Epithelial cell of esophagus (primary cell): Measurements from ENCODE around the gene ITGA2.

Experiments
- DNase-seq: peaks from one replicate; pipeline ENCODE4 v3.0.0; 2010; ENCODE audit warnings: low read depth
- H3K4me3 ChIP-seq: 2 replicates; pipeline ENCODE4 v1.5.1; 2011; ENCODE audit warnings: mild to moderate bottlenecking, low read length, control low read depth
- TF ChIP-seq, protein P1 (sequence below): IDR thresholded peaks from 2 replicates; pipeline ENCODE4 v1.5.1; 2011; ENCODE audit warnings: low read depth, mild to moderate bottlenecking, low read length, control low read depth, inconsistent platforms; ENCODE audit not compliant: insufficient read depth; ENCODE audit errors: missing control alignments

Gene ITGA2

GRCh38 chr5:53013857-53014256 lies 24.7 kb downstream of the ITGA2 start:
- DNase-seq: no peak
- no peak overlapping the region for H3K4me3 ChIP-seq
- TF ChIP-seq, protein P1, sequence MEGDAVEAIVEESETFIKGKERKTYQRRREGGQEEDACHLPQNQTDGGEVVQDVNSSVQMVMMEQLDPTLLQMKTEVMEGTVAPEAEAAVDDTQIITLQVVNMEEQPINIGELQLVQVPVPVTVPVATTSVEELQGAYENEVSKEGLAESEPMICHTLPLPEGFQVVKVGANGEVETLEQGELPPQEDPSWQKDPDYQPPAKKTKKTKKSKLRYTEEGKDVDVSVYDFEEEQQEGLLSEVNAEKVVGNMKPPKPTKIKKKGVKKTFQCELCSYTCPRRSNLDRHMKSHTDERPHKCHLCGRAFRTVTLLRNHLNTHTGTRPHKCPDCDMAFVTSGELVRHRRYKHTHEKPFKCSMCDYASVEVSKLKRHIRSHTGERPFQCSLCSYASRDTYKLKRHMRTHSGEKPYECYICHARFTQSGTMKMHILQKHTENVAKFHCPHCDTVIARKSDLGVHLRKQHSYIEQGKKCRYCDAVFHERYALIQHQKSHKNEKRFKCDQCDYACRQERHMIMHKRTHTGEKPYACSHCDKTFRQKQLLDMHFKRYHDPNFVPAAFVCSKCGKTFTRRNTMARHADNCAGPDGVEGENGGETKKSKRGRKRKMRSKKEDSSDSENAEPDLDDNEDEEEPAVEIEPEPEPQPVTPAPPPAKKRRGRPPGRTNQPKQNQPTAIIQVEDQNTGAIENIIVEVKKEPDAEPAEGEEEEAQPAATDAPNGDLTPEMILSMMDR: no peak

GRCh38 chr5:53017383-53017782 lies 28.2 kb downstream of the ITGA2 start:
- TF ChIP-seq, protein P1: no peak
- no peak overlapping the region for H3K4me3 ChIP-seq
- no peak for DNase-seq

GRCh38 chr5:53017794-53018391 lies 28.7 kb downstream of the ITGA2 start:
- TF ChIP-seq, protein P1: no peak
- DNase-seq: no peak

DNA sequence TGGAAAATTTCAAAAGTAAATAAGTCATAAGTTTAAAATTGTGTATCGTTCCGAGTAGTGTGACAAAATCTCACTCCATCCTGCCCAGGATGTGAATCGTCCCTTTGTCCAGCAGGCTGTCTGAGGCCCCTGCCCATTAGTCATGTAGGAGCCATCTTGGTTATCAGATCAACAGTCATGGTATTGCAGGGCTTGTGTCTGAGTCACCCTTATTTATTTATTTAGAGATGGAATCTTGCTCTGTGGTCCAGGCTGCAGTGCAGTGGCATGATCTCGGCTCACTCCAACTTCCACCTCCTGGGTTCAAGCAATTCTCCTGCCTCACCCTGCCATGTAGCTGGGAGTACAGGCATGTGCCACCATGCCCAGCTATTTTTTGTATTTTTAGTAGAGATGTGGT lies 30.2 kb downstream of the ITGA2 start:
- no peak overlapping the region for H3K4me3 ChIP-seq
- TF ChIP-seq, protein P1: peak; percentile 10
- DNase-seq: peak; percentile 79

More at GRCh38 chr5:53017794-53018391, 28.7 kb downstream of the ITGA2 start:
- no peak overlapping the region for H3K4me3 ChIP-seq

DNA sequence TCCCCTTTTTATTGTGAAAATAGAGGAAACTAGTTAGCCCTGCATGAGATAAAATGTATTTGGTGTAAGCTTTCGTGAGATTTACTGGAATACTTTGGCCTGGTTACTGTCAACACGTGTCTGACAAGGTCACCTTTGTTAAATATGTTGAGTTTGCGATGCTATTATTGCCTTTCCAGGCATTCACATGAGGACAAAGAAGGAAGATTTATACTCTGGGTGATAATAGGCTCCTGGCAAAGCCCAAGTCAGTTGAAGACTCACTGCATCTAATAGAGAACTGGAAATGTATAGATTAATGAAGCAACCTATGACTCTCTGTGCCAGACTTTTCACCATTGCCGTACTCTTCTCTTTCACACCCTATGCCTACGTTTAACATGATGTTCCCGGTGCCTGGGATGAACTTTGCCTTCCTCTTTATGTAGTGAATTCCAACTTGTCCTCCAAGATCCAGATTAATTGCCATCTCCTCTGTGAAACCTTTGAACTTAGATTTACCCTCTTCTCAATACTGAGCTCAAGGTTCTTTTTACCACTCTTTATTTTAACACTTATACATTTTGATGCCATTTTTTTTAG lies 33.9 kb downstream of the ITGA2 start:
- TF ChIP-seq, protein P1: no peak
- DNase-seq: no peak
- no peak overlapping the region for H3K4me3 ChIP-seq

DNA sequence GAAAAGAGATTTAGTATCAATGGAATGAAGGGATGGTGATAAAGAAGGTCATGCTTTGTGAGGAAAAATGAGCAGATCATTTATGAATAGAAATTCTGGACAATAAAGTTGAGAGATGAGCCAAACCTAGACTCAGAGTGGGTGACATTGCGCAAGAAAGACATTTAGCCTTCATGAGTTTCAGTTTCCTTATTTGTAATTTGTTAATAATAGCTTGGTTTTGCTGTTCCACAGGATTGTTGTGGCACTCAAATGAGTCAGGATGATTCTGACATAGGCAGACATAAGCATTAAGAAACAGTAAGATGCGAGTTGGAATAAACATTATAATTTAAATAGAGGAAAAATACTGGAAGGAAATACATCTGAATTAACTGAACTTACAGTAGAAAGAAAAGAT lies 34.8 kb downstream of the ITGA2 start:
- TF ChIP-seq, protein P1: no peak

DNA sequence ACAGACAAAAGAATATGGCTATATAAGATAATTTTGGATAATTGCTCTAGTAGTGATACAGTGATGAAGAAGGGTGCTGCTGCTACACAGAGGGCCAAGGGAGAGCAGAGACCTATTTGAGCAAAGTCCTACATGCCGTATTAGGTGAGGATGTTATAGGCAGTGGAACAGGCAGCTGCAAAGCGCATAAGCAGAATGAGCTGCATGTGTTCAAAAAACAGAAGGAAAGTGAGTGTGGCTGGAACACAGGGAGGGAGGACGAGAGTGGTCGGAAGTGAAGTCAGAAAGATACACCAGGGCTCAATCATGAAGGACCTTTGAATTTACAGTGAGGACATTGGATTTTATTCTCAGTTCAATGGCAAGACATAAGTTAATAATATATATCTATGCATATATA lies 35.4 kb downstream of the ITGA2 start:
- no peak for DNase-seq
- TF ChIP-seq, protein P1: no peak
- no peak overlapping the region for H3K4me3 ChIP-seq

More for the DNA sequence above, 34.8 kb downstream of the ITGA2 start:
- peak; percentile 93 for DNase-seq
- no peak overlapping the region for H3K4me3 ChIP-seq
